ENCODE data around the gene SPAG16.

SPAG16 gene

DNA sequence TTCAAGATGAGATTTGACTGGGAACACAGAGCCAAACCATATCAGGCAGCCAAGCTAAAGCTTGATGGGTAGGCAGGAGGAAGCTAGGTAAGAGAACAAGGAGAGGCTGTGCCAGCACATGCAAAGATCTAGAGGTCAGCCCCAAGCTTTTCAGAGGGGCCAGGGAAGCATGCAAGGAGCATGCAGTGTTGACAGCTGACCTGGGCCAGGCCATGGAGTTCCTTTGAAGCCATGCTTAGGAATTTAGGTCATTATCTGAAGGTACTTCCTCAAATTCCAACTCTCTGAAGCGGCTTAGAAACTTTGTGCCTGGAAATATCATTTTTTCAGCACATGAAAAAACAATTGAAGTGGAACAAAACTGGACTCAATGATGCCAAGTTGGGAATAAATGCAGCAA lies 130.8 kb downstream of the SPAG16 start:
- H3K9me3 ChIP-seq (ENCODE audit: low read length), result no peaks in the 10 kb centered on the region
- no peak overlapping the region for H3K4me3 ChIP-seq (ENCODE audit: low read depth in 1 of 2, low read length in 2 of 2)
- H3K36me3 ChIP-seq (ENCODE audit: insufficient read depth, low read length), result no peaks in the 10 kb centered on the region
- H3K9ac ChIP-seq (ENCODE audit: low read length), result no peak overlapping the region
- H3K27me3 ChIP-seq (ENCODE audit: control insufficient read depth in 1 of 2, insufficient read depth in 2 of 2, low read length in 2 of 2), result no peaks in the 10 kb centered on the region
- H3K4me1 ChIP-seq (ENCODE audit: insufficient read depth, low read length), result no peaks in the 10 kb centered on the region
- H3K27ac ChIP-seq (ENCODE audit: low read depth, low read length), result no peak overlapping the region

DNA sequence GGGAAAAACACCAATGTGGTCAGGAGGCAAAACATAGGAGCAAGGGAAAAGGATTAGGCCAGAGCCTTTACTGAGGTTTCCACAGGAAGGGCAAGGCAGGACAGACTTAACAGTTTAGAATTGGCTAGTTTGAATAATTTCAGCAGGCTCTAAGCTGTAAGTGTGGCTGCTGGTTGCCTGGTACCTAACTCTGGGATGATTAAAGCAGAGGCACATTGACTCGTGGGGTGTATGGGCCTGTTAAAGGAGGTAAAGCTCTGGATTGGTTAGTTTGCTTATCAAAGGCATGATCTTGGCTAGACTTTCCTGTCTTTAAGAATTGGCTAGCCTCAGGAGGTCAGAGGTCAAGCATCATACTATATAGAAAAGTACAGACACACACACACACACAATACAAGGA lies 132.6 kb downstream of the SPAG16 start:
- H3K27ac ChIP-seq (ENCODE audit: low read depth, low read length), result no peak overlapping the region
- no peaks in the 10 kb centered on the region for H3K27me3 ChIP-seq (ENCODE audit: control insufficient read depth in 1 of 2, insufficient read depth in 2 of 2, low read length in 2 of 2)
- no peaks in the 10 kb centered on the region for H3K36me3 ChIP-seq (ENCODE audit: insufficient read depth, low read length)
- H3K9ac ChIP-seq (ENCODE audit: low read length), result no peak overlapping the region
- no peak overlapping the region for H3K4me3 ChIP-seq (ENCODE audit: low read depth in 1 of 2, low read length in 2 of 2)
- H3K4me1 ChIP-seq (ENCODE audit: insufficient read depth, low read length), result no peaks in the 10 kb centered on the region
- no peaks in the 10 kb centered on the region for H3K9me3 ChIP-seq (ENCODE audit: low read length)

DNA sequence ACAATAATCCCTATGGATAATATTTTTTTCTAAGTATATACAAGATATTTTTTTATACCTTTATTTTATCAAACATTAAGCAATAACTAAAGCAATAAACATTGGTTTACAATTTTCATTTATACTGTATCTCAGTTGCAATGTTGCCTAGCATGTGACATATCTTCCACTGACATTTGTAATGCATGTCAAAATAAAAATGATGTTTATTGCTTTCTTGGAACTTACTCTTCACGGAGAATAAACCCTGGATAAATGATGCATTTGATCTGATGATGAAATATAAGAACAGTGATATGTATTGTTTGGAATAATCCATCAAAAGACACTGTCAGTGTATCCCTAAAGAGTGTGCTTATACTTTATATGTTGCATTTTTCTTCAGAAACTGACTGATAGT lies 135.7 kb downstream of the SPAG16 start:
- Histone ChIP-seq H3K27ac (ENCODE audit: low read depth, low read length) (no peak overlapping the region), H3K36me3 (ENCODE audit: insufficient read depth, low read length) (no peaks in the 10 kb centered on the region), H3K4me3 (ENCODE audit: low read depth in 1 of 2, low read length in 2 of 2) (no peak overlapping the region), H3K4me1 (ENCODE audit: insufficient read depth, low read length) (no peaks in the 10 kb centered on the region), H3K27me3 (ENCODE audit: control insufficient read depth in 1 of 2, insufficient read depth in 2 of 2, low read length in 2 of 2) (no peaks in the 10 kb centered on the region), H3K9me3 (ENCODE audit: low read length) (no peaks in the 10 kb centered on the region), H3K9ac (ENCODE audit: low read length) (no peak overlapping the region)

GRCh38 chr2:213420828-213421385 lies 136.6 kb downstream of the SPAG16 start:
- no peaks in the 10 kb centered on the region for H3K27me3 ChIP-seq (ENCODE audit: control insufficient read depth in 1 of 2, insufficient read depth in 2 of 2, low read length in 2 of 2)
- no peak overlapping the region for H3K9ac ChIP-seq (ENCODE audit: low read length)
- no peaks in the 10 kb centered on the region for H3K9me3 ChIP-seq (ENCODE audit: low read length)
- no peak overlapping the region for H3K27ac ChIP-seq (ENCODE audit: low read depth, low read length)
- no peaks in the 10 kb centered on the region for H3K4me1 ChIP-seq (ENCODE audit: insufficient read depth, low read length)
- H3K4me3 ChIP-seq (ENCODE audit: low read depth in 1 of 2, low read length in 2 of 2), result no peak overlapping the region
- no peaks in the 10 kb centered on the region for H3K36me3 ChIP-seq (ENCODE audit: insufficient read depth, low read length)

DNA sequence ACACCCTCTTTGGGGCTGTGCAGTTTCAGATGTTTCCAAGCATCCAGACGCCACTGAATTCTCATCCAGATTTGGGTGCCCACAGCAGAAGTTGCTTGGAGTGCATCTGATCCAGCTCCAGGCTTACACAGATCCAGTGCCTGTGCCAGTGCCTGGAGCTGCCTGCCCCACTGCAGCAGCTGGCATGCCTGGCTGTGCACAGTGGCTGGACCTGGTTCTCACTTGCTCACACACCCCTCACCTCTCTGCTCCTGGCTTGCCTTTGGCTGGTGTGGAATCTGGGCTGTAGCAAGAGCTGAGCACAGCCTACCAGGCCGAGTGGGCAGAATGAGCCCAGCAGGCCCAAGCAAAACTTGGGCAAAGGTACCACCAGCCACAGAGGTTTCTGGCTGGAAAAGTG lies 137.9 kb downstream of the SPAG16 start:
- no peak overlapping the region for H3K9ac ChIP-seq (ENCODE audit: low read length)
- H3K27ac ChIP-seq (ENCODE audit: low read depth, low read length), result no peak overlapping the region
- H3K4me3 ChIP-seq (ENCODE audit: low read depth in 1 of 2, low read length in 2 of 2), result no peak overlapping the region
- no peaks in the 10 kb centered on the region for H3K27me3 ChIP-seq (ENCODE audit: control insufficient read depth in 1 of 2, insufficient read depth in 2 of 2, low read length in 2 of 2)
- no peaks in the 10 kb centered on the region for H3K36me3 ChIP-seq (ENCODE audit: insufficient read depth, low read length)
- no peaks in the 10 kb centered on the region for H3K4me1 ChIP-seq (ENCODE audit: insufficient read depth, low read length)
- H3K9me3 ChIP-seq (ENCODE audit: low read length), result no peaks in the 10 kb centered on the region

- Histone ChIP-seq H3K36me3 (ENCODE audit: insufficient read depth, low read length) (no peaks in the 10 kb centered on the region), H3K4me1 (ENCODE audit: insufficient read depth, low read length) (no peaks in the 10 kb centered on the region), H3K9ac (ENCODE audit: low read length) (no peak overlapping the region), H3K4me3 (ENCODE audit: low read depth in 1 of 2, low read length in 2 of 2) (no peak overlapping the region), H3K27ac (ENCODE audit: low read depth, low read length) (no peak overlapping the region), H3K9me3 (ENCODE audit: low read length) (no peaks in the 10 kb centered on the region), H3K27me3 (ENCODE audit: control insufficient read depth in 1 of 2, insufficient read depth in 2 of 2, low read length in 2 of 2) (no peaks in the 10 kb centered on the region)
These were observed 141.4 kb downstream of the SPAG16 start for GRCh38 chr2:213425618-213426017.

DNA sequence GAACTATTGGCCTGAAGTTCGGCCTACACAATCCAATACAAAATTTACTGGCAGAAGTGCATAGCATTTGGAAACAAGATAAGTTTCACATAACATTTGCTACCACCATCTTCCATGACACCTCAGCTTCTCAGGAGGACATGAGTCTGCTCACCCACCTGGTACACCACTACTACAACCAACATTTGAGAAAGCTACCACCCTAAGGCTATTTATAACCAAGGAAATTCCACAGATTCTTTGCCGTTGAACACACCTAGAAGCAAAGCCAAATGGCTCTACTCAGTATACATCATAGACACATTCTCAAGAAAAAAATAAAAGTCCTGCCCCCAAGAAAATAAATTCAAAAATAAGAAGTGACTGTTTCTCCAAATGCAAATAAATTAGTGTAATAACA lies 145.3 kb downstream of the SPAG16 start:
- Histone ChIP-seq H3K27ac (ENCODE audit: low read depth, low read length) (no peak overlapping the region), H3K9ac (ENCODE audit: low read length) (no peak overlapping the region), H3K27me3 (ENCODE audit: control insufficient read depth in 1 of 2, insufficient read depth in 2 of 2, low read length in 2 of 2) (no peaks in the 10 kb centered on the region), H3K9me3 (ENCODE audit: low read length) (no peaks in the 10 kb centered on the region), H3K36me3 (ENCODE audit: insufficient read depth, low read length) (no peaks in the 10 kb centered on the region), H3K4me1 (ENCODE audit: insufficient read depth, low read length) (no peaks in the 10 kb centered on the region), H3K4me3 (ENCODE audit: low read depth in 1 of 2, low read length in 2 of 2) (no peak overlapping the region)

DNA sequence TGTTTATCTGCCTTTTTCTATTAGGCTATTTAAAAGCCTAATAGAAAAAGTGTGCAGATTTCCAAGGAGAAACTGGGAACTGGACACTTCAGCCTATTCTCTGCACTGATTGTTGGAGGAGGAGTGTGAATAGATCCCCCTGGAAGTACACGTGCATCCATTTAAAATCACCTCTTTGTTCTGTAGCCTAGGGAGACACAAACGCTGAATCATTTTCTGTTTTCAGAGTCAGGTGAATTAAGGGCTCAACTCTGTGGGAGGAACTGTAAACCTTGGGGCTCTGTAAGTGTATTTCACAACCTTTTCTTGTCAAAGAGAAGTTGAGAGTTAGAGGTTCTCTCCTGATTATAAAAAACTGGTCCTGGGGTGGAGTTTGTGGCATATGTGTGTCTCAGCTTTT lies 159.7 kb downstream of the SPAG16 start:
- Histone ChIP-seq H3K4me1 (ENCODE audit: insufficient read depth, low read length) (no peaks in the 10 kb centered on the region), H3K9ac (ENCODE audit: low read length) (no peak overlapping the region), H3K9me3 (ENCODE audit: low read length) (peaks cover 5% of the 10 kb centered on the region), H3K4me3 (ENCODE audit: low read depth in 1 of 2, low read length in 2 of 2) (no peak overlapping the region), H3K27ac (ENCODE audit: low read depth, low read length) (no peak overlapping the region), H3K27me3 (ENCODE audit: control insufficient read depth in 1 of 2, insufficient read depth in 2 of 2, low read length in 2 of 2) (no peaks in the 10 kb centered on the region), H3K36me3 (ENCODE audit: insufficient read depth, low read length) (no peaks in the 10 kb centered on the region)

DNA sequence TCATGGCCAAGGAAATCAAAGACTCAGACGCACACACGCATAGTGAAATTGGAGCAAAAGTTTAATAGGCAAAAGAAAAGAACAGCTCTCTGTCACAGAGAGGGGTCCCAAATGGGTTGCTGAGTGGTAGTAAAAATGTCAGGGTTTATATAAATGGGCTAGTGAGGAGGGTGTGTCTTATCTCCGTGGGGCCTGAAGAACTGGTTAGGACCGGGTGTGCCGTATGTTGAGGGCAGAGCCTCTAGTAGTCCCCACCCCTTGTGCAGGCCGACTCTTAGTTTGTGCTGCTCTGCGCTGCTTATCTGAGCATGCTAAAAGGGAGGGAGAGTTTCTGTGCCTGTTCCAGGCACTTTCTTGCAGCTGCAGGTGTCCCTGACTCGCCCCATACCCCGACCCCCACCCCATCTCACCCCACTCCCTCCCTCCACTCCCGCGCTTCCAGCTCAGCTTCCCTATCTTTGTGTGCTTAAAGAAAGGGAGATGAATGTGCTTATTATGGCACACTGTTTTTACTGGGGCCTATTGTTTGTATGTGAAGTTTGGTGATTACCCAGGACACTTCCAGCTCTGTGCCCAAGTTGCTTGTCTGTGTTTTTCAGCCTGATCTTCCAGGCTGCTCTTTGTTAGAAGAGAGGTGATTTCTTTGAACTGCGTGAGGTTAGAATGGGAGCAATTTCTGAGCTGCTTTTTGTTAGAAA lies 167.4 kb downstream of the SPAG16 start:
- Histone ChIP-seq H3K27me3 (ENCODE audit: control insufficient read depth in 1 of 2, insufficient read depth in 2 of 2, low read length in 2 of 2) (no peaks in the 10 kb centered on the region), H3K9ac (ENCODE audit: low read length) (no peak overlapping the region), H3K9me3 (ENCODE audit: low read length) (no peaks in the 10 kb centered on the region), H3K4me1 (ENCODE audit: insufficient read depth, low read length) (no peaks in the 10 kb centered on the region), H3K4me3 (ENCODE audit: low read depth in 1 of 2, low read length in 2 of 2) (no peak overlapping the region), H3K36me3 (ENCODE audit: insufficient read depth, low read length) (no peaks in the 10 kb centered on the region), H3K27ac (ENCODE audit: low read depth, low read length) (no peak overlapping the region)

GRCh38 chr2:213455316-213456008 lies 171.2 kb downstream of the SPAG16 start:
- no peaks in the 10 kb centered on the region for H3K27me3 ChIP-seq (ENCODE audit: control insufficient read depth in 1 of 2, insufficient read depth in 2 of 2, low read length in 2 of 2)
- H3K9ac ChIP-seq (ENCODE audit: low read length), result no peak overlapping the region
- H3K4me1 ChIP-seq (ENCODE audit: insufficient read depth, low read length), result no peaks in the 10 kb centered on the region
- H3K27ac ChIP-seq (ENCODE audit: low read depth, low read length), result no peak overlapping the region
- no peaks in the 10 kb centered on the region for H3K36me3 ChIP-seq (ENCODE audit: insufficient read depth, low read length)
- no peaks in the 10 kb centered on the region for H3K9me3 ChIP-seq (ENCODE audit: low read length)
- no peak overlapping the region for H3K4me3 ChIP-seq (ENCODE audit: low read depth in 1 of 2, low read length in 2 of 2)

GRCh38 chr2:213475433-213475832 lies 191.2 kb downstream of the SPAG16 start:
- H3K9ac ChIP-seq (ENCODE audit: low read length), result no peak overlapping the region
- no peaks in the 10 kb centered on the region for H3K4me1 ChIP-seq (ENCODE audit: insufficient read depth, low read length)
- H3K27ac ChIP-seq (ENCODE audit: low read depth, low read length), result no peak overlapping the region
- H3K9me3 ChIP-seq (ENCODE audit: low read length), result no peaks in the 10 kb centered on the region
- no peak overlapping the region for H3K4me3 ChIP-seq (ENCODE audit: low read depth in 1 of 2, low read length in 2 of 2)
- no peaks in the 10 kb centered on the region for H3K27me3 ChIP-seq (ENCODE audit: control insufficient read depth in 1 of 2, insufficient read depth in 2 of 2, low read length in 2 of 2)
- H3K36me3 ChIP-seq (ENCODE audit: insufficient read depth, low read length), result no peaks in the 10 kb centered on the region

DNA sequence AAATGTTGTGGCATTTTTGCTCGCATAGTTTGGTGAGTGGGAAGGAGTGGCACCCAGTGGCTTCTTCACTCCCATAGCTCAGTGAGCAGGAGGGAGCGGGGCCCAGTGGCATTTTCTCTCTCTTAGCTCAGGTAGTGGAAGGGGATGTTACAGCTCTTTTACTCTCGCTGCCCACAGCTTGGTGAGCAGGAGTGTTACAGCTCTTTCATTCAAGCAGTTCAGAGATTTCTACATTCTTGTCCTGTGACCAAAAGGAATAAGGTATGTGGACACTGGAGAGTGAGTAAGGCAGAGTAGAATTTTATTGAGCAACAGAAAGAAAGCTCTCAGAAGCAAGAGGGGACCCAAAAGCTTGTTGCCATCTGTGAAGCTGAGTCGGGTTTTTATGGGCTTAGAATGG lies 192.4 kb downstream of the SPAG16 start:
- no peaks in the 10 kb centered on the region for H3K4me1 ChIP-seq (ENCODE audit: insufficient read depth, low read length)
- H3K27me3 ChIP-seq (ENCODE audit: control insufficient read depth in 1 of 2, insufficient read depth in 2 of 2, low read length in 2 of 2), result no peaks in the 10 kb centered on the region
- no peak overlapping the region for H3K4me3 ChIP-seq (ENCODE audit: low read depth in 1 of 2, low read length in 2 of 2)
- no peaks in the 10 kb centered on the region for H3K36me3 ChIP-seq (ENCODE audit: insufficient read depth, low read length)
- no peak overlapping the region for H3K27ac ChIP-seq (ENCODE audit: low read depth, low read length)
- no peak overlapping the region for H3K9ac ChIP-seq (ENCODE audit: low read length)
- H3K9me3 ChIP-seq (ENCODE audit: low read length), result no peaks in the 10 kb centered on the region

All from muscle layer of colon (tissue), 2 donors.